ENCODE measurements around the gene OR6J1. TPM values are rescaled to one million over a fixed set of nuclear protein-coding genes. Genes with fewer than 3 reads are reported as not detected.
A peak's percentile ranks its signal among the peaks of the same experiment; 100 is the strongest.

The OR6J1 gene
- total and polyA plus RNA-seq, 10 of the 15 experiments (the other 5 are each of a cell fraction or from before 2014, with no cell fraction given): not detected

- H2AFZ ChIP-seq (ENCODE audit: control insufficient read depth, low read depth, low read length): no peak overlapping the region
- no TSS peak for BruUV-seq (replicated peaks)
- intact Hi-C loops (cut with micrococcal nuclease; ENCODE audit: unreplicated experiment): no loop called here
- H3K4me2 ChIP-seq (ENCODE audit: control insufficient read depth, insufficient read depth): no peak overlapping the region
- H3K27ac ChIP-seq (ENCODE audit: control insufficient read depth, insufficient read depth): no peak overlapping the region
- no peaks in the 10 kb centered on the region for H3K9me3 ChIP-seq (replicated peaks; ENCODE audit: control insufficient read depth, insufficient read depth, low read length)
- 71% methylated on average over 4 of the region's 4 CpGs for WGBS (ENCODE audit: insufficient coverage, insufficient replicate concordance, low lambda C conversion rate, missing lambda C conversion rate)
- ChIA-PET RAD21 (ENCODE audit: unreplicated experiment) (interaction anchor here (0.7 to 1.1 kb wide), 2 partner anchors 77 to 119 kb away, joined by 3 to 4 read pairs; no protein-coding TSS in a partner anchor), CTCF (interaction anchor here (0.7 to 2.7 kb wide), 5 partner anchors 12 to 90 kb away, joined by 3 to 13 read pairs (median 9); no protein-coding TSS in a partner anchor), SMC1A (ENCODE audit: uncharacterized antibody, unreplicated experiment) (interaction anchor here (0.7 to 3.2 kb wide), 4 partner anchors 12 to 255 kb away, joined by 3 to 15 read pairs (median 3); no protein-coding TSS in a partner anchor), POLR2A (interaction anchor here (0.5 kb wide), 1 partner anchor 76 kb away, joined by 3 read pairs; no protein-coding TSS in a partner anchor)
- no peaks in the 10 kb centered on the region for H3K4me1 ChIP-seq (ENCODE audit: control insufficient read depth, insufficient read depth, low read length)
- DNase-seq (ENCODE audit: low read depth, low spot score) (no peak), FAIRE-seq (no peak), ATAC-seq (no peak)
- in situ Hi-C loops (cut with MboI): no loop called here
- no peaks in the 10 kb centered on the region for H3K79me2 ChIP-seq (ENCODE audit: control insufficient read depth, insufficient read depth, low read length)
- no peak overlapping the region for H3K9ac ChIP-seq (ENCODE audit: control insufficient read depth, insufficient read depth, low read length)
- no peaks in the 10 kb centered on the region for H4K20me1 ChIP-seq (ENCODE audit: control insufficient read depth, insufficient read depth)
- H3K36me3 ChIP-seq (ENCODE audit: control insufficient read depth in 2 of 2, insufficient read depth in 2 of 2, low read length in 1 of 2): no peaks in the 10 kb centered on the region
- TF ChIP-seq ATF7 (IDR thresholded peaks at IDR 0.05; ENCODE audit: low read depth) (peak; percentile 43; the same call in 1 of the 2 replicates), ESRRA (IDR thresholded peaks at IDR 0.05; ENCODE audit: low read length) (no peak)
- no peak overlapping the region for H3K4me3 ChIP-seq
- H3K27me3 ChIP-seq (replicated peaks in 1 of 2; ENCODE audit: control insufficient read depth in 2 of 2, insufficient read depth in 2 of 2, low read length in 1 of 2): no peaks in the 10 kb centered on the region
Observed at GRCh38 chr14:22646570-22647254, 2.6 kb upstream of the OR6J1 start.

GRCh38 chr14:22641846-22642245, 2.3 kb downstream of the OR6J1 start:
- Histone ChIP-seq H3K27ac (ENCODE audit: control insufficient read depth, insufficient read depth) (no peak overlapping the region), H3K9ac (ENCODE audit: control insufficient read depth, insufficient read depth, low read length) (no peak overlapping the region), H3K4me3 (no peak overlapping the region), H3K4me2 (ENCODE audit: control insufficient read depth, insufficient read depth) (no peak overlapping the region), H3K27me3 (replicated peaks in 1 of 2; ENCODE audit: control insufficient read depth in 2 of 2, insufficient read depth in 2 of 2, low read length in 1 of 2) (no peaks in the 10 kb centered on the region), H3K36me3 (ENCODE audit: control insufficient read depth in 2 of 2, insufficient read depth in 2 of 2, low read length in 1 of 2) (no peaks in the 10 kb centered on the region), H4K20me1 (ENCODE audit: control insufficient read depth, insufficient read depth) (no peaks in the 10 kb centered on the region), H3K79me2 (ENCODE audit: control insufficient read depth, insufficient read depth, low read length) (no peaks in the 10 kb centered on the region), H3K9me3 (replicated peaks; ENCODE audit: control insufficient read depth, insufficient read depth, low read length) (no peaks in the 10 kb centered on the region), H3K4me1 (ENCODE audit: control insufficient read depth, insufficient read depth, low read length) (no peaks in the 10 kb centered on the region), H2AFZ (ENCODE audit: control insufficient read depth, low read depth, low read length) (no peak overlapping the region)
- 15% methylated on average over 3 of the region's 3 CpGs for WGBS (ENCODE audit: insufficient coverage, insufficient replicate concordance, low lambda C conversion rate, missing lambda C conversion rate)
- ChIA-PET SMC1A (ENCODE audit: uncharacterized antibody, unreplicated experiment) (interaction anchor here (1.1 to 3.3 kb wide), 4 partner anchors 40 to 79 kb away, joined by 3 to 13 read pairs (median 6); no protein-coding TSS in a partner anchor), CTCF (interaction anchor here (0.8 to 5.4 kb wide), 5 partner anchors 9 to 210 kb away, joined by 3 to 36 read pairs (median 6); no protein-coding TSS in a partner anchor), RAD21 (ENCODE audit: unreplicated experiment) (interaction anchor here (1.2 to 2.0 kb wide), 2 partner anchors 70 to 71 kb away, joined by 3 to 7 read pairs; no protein-coding TSS in a partner anchor), POLR2A (no interaction called here)
- DNase-seq (ENCODE audit: low read depth, low spot score): no peak
- BruUV-seq (replicated peaks): no TSS peak
- in situ Hi-C loops (cut with MboI): no loop called here
- intact Hi-C loops (cut with micrococcal nuclease; ENCODE audit: unreplicated experiment): no loop called here
- FAIRE-seq: peak; percentile 66
- ATAC-seq: no peak
- no peak for TF ChIP-seq KAT2A (conservative IDR thresholded peaks at IDR 0.05; ENCODE audit: control insufficient read depth, low read depth, low read length)
- no peak for TF ChIP-seq NR2C1 (IDR thresholded peaks at IDR 0.05)
- TF ChIP-seq RELA (IDR thresholded peaks at IDR 0.05; ENCODE audit: borderline replicate concordance, partially characterized antibody): no peak
- no peak for TF ChIP-seq RBBP5 (conservative IDR thresholded peaks at IDR 0.05)
- no peak for TF ChIP-seq ZBTB11 (CRISPR knock-in tag; IDR thresholded peaks at IDR 0.05)
- no peak for TF ChIP-seq CBX5 (IDR thresholded peaks at IDR 0.05; ENCODE audit: low read depth)
- no peak for TF ChIP-seq ZNF622 (IDR thresholded peaks at IDR 0.05)
- no peak for TF ChIP-seq HDAC6 (IDR thresholded peaks at IDR 0.05; ENCODE audit: unreplicated experiment)
